ENCODE results near the gene TOR1AIP2.
A peak's percentile ranks its signal among the peaks of the same experiment; 100 is the strongest.
"Not testable (repeated sequence)": the region's sequence is repeated elsewhere in the genome, so short reads cannot be mapped to it uniquely, and the experiment has no call there.

TOR1AIP2 gene

DNA sequence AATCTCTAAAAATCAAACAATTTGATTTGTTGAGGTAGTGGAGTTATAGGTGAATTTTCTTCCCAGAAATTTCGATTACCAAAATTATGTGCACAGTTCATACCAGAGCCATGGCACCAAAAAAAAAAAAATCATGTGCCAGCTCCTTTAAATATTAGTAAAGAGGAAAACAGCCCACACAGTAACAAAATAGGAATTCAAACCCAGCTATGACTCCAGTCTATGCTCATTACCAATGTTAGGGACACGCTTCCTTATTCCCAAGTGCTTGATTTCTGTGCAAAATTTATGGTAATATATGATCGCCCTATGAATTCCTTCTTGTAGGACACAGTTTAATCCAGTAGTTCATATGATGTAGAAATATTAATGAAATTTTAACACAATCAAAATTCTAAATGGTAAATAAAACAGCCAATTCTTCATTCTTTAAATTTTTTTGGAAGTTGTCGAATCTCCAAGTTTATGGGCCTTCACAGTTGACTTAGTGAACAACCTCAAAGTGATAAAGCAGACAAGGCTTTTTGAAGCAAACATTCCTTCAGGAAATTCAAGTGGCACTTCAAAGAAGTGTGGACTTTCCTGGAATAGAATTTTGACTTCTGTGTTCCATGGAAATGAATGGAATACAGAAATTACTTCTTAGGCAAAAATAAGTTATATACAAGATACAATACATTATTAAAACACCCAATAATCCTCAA is 1.9 kb downstream of the TOR1AIP2 start:
- DNase-seq (ENCODE audit: low spot score), result no peak

DNA sequence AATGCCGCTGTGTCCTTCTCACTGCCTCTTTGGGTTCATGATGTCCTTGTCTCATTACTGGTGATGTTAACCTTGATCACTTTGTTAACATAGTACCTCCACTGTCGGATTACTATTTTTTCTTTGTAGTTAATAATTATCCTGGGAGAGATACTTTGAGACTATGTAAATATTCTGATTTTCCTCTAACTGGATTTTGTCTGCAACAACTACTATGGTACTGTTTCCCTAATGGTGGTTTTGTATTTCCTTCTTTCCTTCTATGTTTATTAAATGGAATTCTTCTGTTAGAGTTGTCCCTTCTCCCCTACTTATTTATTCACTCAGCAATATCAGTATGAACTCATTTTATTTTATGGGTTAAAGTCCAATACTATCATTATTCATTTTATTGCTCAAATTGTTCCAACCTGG is 4.2 kb downstream of the TOR1AIP2 start:
- no peak for DNase-seq (ENCODE audit: low spot score)

DNA sequence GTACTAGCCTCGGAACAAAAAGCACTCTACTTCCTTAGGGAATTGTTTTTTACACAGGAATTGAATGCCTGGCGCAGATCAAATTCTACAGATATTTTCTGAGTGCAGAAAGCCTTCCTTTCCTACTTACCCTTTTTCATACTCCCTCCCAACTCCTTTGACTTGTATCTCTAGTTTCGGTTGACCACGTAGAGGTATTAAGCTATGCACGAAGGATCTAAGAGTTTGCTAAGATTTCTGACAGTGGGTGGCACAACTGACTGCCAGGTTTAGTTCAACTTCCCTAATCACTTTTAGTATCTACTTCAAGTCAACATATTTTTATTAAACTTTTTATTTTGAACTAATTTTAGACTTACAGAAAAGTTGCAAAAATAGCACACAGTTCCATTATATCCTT is 5.0 kb downstream of the TOR1AIP2 start:
- no peak for DNase-seq (ENCODE audit: low spot score)

DNA sequence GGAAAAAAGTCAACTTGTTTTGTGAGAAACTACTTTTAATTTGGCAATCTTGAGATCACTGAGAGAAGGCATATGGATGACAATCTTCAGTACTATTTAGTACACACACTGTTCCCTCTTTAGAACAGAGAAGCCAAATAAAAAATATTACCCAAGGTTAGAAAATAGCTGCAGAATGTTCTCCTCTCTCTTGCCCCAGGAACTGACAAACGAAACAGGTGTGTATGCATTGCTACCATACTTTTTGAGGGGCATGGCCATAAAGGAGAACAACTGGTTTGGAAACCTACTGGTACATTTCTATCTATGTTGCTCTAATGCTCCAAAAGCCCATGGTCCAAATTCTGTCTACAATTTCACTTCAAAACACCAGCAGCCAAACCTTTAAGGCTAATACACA is 5.7 kb downstream of the TOR1AIP2 start:
- no peak for DNase-seq (ENCODE audit: low spot score)

DNA sequence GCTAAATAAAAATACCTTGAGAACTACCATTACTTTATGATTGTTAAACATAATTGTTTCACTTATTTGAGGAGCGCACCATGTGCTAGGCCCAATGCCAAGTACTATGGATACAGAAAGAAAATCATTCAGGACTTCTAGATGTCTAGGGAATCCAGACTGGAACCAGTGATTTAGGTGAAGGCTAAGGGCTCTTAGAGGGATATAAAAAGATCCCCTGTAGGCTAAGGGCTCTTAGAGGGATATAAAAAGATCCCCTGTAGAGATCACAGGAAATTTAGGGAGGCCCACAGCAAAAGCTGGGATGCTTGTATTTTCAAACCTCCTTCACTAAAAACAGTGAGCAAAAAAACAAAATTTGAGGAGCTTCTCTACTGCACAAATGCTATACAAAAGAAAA is 6.7 kb downstream of the TOR1AIP2 start:
- no peak for DNase-seq (ENCODE audit: low spot score)

DNA sequence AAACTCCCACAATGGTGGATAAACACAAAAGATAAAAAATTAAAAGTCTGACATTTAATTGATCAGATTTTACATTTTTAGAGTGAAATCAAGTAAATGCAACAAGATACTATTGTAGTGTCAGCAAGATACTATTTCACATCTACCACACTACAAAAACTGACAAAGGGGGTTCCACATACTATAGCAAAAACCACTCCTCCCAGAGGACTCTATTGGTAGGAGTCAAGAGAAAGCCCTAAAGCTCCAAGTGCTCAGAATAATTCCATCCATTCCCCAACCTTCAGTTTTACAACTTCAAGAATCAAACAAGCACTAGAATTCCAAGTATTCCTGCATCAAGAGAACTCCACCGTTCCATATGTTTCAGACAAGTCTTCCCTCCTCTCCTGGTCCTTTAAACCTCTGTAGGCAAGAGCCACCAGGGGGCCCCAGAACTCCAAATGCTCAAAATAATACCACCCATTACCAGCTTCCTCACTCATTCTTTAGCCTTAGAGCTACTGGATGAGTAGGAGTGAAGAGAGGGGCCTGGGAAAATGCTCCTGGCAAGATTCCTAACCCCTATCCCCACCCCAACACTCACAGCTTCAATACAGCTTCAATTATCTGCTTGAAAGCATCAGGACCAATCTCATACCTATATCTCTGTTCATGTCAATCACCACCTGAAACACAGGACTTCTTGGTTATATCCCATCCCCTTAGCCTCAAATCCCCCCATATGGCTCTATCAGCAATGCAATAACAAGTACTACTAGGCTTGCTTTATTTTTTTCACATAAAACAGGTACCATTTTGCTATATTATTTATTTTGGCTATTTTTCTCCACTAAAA is 9.9 kb downstream of the TOR1AIP2 start:
- DNase-seq (ENCODE audit: low spot score), result peak; percentile 58

DNA sequence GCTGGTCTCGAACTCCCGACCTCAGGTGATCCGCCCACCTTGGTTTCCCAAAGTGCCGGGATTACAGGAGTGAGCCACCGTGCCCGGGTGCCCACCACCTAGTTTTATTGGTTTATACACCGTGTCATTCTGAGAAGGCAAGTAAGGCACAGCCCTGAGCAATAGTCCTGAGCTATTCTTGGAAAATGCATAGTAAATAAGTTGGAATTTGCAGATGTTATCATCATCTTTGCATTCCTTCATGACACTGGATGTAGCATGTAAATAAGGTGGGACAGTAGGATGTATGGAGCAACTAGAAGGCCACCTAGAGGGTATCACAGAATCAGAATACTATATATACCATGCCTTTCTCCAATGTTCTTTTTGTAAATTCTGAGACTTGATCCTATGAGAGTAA is 11.0 kb downstream of the TOR1AIP2 start:
- DNase-seq (ENCODE audit: low spot score), result no peak

DNA sequence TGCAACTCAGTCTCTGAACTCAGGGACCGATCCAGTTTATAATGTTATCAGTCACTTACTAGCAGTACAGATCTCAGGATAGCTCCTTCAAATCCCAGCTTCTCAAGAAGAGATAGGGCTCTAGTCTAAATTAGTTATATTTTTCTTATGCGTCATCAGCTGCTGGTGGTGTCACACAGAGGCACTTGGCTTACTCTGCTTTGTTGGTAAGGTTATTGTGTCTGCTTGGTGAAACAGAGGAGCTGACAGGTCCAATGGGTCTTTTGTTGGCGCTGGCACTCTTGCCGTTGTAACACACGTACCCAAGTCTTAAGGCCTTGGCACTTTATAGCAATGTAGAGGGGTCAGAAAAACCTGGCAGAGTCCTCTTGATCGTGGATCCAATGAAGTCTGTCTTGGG is 12.2 kb downstream of the TOR1AIP2 start:
- no peak for DNase-seq (ENCODE audit: low spot score)

DNA sequence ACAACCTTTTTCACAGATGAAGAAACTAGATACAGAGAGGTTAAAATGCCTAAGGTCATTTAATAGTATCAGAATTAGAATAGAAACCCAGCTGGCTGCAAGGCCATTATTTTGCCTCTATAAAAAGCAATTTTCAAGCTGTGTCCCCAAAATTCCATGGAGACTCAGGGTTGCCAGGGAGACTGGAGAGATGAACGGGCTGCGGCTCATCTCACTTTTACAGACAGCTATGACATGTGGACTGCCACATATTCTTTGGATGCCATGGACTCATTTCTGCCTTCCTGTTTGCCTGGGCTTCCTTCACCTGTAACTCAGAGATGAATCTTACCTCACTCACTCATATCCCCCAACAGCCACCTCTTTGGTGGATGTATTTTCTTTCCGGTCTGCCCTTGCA is 17.0 kb downstream of the TOR1AIP2 start:
- no peak for DNase-seq (ENCODE audit: low spot score)

DNA sequence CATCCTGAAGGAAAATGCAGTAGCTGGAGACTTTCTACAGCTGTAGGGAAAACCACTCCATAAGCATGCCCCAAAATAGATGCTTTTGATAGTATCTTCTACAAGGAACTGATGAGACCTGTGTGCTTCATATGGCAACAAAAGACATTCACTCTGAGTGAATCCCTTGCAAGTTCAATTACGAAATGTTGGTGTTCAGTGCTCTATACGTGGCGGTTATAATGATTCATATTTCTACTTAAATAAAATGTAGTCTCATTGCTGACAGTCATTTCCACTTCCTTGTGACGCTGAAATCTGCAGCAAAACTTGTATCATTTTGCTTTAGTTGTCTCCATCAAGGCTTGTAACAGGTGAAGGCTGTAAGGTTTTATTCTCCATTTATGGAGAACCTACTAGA is 20.6 kb downstream of the TOR1AIP2 start:
- no peak for DNase-seq (ENCODE audit: low spot score)

DNA sequence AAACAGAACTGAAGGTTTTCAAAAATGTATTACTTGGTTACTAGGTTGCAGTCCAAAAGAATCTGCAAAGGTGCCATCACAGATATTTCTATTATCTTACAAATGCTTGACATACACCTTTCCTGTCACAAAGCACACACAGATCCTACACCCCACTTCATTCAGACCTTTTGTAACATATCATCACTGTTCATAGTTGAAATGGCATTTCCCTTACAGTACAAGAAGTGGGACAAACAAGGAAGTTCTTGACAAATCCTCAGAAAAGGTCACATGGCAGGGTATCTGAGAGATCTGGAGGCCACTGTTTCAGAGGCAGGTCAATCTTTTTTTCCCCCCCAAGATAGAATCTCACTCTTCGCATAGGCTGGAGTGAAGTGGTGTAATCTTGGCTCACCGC is 21.3 kb downstream of the TOR1AIP2 start:
- DNase-seq (ENCODE audit: low spot score), result no peak

DNA sequence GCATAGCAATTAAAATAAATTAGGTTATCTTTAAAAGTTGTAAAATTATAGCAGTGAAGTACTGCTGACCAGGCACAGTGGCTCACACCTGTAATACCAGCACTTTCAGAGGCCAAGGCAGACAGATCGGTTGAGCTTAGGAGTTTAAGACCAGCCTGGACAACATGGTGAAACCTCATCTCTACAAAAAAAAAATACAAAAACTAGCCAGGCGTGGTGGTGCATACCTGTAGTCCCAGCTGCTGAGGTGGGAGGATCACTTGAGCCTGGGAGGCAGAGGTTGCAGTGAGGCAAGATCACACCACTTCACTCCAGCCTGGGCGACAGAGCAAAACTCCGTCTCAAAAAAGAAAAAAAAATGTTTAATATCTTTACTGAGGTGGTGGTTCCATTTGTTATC is 21.8 kb downstream of the TOR1AIP2 start:
- not testable (repeated sequence) for DNase-seq (ENCODE audit: low spot score)

DNA sequence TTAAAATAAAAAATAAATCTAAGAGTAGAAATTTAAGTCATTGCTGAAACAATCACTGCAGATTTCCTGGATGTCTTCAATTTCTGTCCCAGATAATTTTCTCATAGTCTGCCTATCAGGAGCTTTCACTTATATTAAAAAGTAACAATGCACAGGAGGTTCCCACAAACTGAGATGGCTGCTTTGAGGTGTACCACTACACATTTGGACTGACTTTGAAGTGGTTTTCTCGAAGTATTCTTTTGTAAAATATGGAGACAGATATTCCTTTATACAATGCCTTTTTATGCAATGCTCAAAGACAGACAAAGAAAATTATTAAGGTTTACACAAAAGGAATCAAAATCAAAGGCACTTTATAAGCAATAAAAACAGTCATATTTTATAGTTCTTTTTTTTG is 24.5 kb downstream of the TOR1AIP2 start:
- no peak for DNase-seq (ENCODE audit: low spot score)

DNA sequence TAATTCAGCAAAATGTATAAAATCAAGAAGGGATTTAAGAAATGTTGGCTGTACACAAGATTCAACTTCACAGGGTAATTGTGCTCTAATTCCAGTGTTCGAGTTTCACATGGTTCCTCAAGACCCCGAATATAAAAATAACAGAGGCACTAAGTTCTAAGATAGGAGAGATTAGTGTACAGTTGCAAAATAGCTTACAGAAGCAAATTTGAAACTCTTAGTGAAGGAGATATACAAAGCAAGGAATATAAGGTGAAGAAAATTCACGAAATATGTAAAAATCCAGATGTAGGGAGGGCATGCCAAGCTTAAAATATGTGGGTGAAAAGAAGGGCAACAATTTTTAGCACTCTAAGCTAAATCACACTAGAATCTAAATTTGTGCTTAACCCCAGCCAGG is 29.4 kb downstream of the TOR1AIP2 start:
- DNase-seq (ENCODE audit: low spot score), result no peak

DNA sequence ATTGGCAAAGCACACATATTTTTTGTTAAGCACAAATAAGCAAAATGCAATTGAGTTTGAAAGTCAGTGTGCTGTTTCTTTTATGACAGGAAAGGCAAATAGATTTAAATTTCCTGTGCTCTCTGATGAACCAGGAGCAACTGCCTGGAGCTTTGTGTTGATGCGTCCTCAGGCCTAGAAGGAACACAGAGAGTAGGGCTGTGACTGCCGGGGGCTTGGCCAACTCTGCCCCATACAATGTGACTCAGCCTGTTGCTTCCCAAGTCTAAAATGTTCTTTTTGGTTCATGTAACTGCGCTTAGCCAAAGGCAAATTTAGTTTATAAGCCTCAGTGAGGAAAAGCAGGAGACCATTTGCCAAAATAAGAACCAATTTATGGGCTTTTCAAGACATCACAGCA is 37.5 kb downstream of the TOR1AIP2 start:
- DNase-seq (ENCODE audit: low spot score), result no peak

DNA sequence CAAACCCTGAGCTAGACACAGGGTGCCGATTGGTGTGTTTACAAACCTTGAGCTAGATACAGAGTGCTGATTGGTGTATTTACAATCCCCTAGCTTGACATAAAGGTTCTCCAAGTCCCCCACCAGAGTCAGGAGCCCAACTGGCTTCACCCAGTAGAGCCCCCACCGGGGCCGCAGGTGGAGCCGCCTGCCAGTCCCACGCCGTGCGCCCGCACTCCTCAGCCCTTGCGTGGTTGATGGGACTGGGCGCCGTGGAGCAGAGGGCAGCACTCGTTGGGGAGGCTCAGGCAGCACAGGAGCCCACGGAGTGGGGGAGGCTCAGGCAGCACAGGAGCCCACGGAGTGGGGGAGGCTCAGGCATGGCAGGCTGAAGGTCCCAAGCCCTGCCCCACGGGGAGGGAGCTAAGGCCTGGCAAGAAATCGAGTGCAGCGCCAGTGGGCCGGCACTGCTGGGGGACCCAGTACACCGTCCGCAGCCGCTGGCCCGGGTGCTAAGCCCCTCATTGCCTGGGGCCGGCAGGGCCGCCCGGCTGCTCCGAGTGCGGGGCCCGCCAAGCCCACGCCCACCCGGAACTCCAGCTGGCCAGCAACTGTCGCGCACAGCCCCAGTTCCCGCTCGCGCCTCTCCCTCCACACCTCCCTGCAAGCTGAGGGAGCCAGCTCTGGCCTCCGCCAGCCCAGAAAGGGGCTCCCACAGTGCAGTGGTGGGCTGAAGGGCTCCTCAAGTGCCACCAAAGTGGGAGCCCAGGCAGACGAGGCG is 40.7 kb downstream of the TOR1AIP2 start:
- DNase-seq (ENCODE audit: low spot score), result not testable (repeated sequence)

DNA sequence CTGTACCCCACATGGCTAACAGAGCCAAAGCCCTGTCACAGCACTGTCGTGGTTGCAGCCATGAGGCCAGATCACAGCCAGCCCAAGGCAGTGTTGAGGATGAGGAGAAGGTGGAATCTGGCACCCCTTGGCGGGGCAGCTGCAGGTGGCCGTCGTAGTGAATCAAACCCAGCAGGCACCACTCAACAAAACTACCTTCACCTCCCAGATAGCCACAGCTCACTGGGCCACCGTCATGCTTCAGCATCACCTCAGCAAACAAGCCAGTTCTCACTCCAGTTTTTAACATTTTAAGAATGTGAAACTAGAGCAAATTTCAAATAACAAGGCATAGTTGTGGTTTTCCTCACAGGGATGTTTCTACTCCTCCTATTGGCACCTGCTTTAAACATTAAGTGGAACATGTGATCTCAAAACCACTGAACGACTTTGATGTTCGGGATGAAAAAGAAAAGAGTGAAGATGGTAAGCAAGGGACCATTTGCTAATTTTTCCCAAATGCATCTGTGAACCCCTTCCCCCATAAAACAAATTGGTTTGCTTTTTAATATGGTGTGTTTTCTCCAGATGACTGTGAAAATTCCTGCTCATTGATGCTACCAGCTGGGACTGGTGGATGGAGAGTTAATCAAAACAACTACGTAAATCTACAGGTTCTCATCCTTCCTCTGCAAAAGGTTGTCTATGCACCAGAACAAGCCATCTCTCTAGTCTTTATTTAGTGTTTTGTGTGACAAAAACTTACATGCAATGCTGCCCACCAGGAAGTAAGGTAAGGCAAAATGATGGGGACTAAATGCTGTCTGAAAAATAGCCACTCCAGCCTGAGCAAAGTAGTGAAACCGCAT is 45.5 kb downstream of the TOR1AIP2 start:
- no peak for DNase-seq (ENCODE audit: low spot score)

DNA sequence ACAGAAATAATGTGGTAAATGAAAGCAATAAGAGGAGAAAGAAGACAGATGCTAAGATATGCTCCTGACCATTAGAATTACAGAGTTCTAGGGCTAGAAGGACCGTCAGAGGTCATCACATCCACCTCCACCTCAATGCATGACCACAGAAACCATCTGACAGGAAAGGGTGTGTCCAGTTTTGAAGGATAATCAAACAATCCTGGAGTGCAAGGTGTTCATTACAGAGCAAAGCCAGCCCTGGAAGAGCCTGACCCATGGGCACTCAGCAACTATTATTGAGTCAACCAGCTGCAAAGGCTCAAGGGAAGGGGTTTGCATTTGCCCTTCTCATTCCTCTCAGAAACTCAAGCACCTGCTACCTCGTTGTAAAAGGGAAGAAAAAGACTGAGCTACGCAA is 46.4 kb downstream of the TOR1AIP2 start:
- no peak for DNase-seq (ENCODE audit: low spot score)

DNA sequence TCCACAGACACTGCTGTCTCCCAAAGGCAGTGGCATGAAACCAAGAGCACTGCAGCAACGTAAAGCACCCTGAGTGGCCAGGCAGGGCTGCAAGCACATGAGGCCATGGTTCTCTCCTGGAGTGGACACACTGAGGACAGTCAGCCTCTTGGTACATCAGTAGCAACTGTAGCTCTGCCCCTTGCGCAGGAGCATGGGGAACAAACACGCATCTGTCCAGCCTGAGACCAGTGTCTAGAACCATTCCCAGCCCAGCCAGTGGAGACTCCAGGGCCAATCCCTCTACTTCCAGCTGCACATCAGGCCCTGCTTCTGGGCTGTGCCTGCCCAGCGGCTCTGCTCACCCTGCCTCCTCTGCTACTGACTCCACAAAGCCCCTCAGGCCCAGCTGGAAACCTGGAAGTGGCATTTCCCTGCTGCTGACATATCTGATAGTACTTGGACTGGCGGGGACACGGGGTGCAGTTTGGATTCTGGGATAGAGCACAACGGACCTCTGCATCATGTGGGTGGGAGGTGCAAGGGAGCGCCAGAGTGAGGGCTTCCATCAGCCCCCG is 49.0 kb downstream of the TOR1AIP2 start:
- no peak for DNase-seq (ENCODE audit: low spot score)

DNA sequence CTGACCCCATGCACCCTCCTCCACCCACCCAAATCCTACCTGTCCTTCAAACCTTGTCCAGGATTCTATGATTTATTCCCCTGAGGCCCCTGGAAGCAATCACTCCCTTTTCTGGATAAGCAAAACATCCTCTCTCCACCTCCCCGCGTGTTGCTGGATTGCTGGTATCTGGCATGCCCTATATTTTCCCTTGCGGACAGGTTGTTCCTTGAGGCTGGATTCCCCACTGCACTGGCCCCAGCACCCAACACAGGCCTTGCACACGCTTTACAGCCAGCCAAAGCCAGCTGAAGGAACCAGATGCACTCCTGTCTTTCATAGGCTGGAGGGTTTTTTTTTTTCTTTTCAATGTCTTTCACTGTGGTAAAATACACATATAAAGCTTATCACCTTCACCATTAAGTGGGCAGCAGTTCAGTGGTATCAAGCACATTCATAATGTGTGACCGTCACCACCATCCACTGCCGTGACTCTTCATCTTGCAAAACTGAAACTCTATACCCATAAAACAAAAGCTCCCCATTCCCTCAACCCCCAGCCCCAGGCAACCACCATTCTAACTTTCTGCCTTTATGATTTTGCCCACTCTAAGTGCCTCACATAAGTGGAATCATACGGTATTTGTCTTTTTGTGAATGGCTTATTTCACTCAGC is 50.9 kb downstream of the TOR1AIP2 start:
- no peak for DNase-seq (ENCODE audit: low spot score)

DNA sequence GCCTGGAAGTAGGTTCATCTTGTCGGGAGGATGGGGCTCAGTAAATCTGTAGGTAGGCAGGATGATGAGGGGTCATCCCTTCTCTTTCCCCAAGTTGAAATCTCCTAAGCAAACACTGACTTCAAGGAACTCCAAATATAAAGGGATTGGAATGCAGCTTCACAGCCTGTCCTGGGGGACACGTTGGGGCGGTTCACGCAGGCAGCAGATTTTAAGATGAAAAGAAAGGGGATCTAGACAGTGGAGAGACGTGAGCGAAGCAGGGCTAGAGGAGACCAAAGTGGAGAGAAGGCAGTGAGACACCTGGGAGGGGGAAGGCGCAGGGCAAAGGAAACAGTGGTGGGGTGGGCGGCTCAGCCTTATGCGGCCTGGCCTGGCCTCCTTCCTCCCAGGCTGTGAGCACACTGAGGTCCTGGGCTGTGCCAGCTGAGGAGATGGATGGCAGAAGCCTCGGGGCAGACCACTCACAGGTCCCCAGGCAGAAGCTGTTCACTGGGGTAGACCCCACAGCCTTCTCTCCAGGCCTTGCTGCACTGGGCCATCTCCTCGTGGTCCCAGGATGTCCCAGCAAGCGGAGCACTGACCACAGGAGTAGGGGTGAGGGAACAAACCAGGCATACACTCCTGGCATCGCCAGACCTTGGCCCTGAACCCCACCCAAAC is 51.7 kb downstream of the TOR1AIP2 start:
- no peak for DNase-seq (ENCODE audit: low spot score)
